Measurements from ENCODE around the gene FAM50A.

Gene FAM50A

DNA sequence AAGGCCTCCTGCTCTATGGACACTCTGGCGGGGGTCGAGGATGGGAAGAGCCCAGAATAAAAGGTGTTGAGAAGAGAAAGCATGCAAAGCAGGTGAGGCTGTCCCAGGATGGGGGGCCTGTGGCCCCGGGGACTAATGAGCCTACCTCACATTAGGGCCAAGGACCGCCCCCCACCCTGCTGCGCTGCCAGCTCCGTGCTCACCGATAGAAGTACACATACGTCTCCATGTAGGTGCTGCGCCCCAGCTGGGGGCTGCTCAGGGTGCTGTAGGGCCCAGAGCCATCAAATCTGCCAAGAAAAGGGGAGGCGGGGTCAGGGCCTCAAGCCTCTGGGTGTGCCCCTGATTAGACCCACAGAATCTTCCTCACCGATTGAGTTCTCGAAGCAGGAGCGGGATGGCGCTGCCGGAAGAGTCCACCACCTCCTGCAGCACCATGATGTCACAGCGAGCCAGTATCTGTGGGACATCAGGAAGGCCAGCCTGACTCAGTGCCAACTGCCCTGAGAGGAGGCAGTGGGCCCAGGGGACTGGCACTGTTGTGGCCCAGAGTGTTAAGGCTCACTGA lies 39.2 kb upstream of the FAM50A start:
- Histone ChIP-seq H3K4me3 (ENCODE audit: low read depth, low read length) (no peak overlapping the region), H3K9me3 (ENCODE audit: control insufficient read depth, insufficient read depth, low read depth, low read length) (no peaks in the 10 kb centered on the region), H3K4me1 (ENCODE audit: control insufficient read depth, insufficient read depth, low read length) (no peaks in the 10 kb centered on the region; the same call in 1 of the 2 replicates), H3K27ac (ENCODE audit: extremely low read depth, low read depth, low read length) (no peak overlapping the region), H3K36me3 (ENCODE audit: control insufficient read depth in 2 of 2, insufficient read depth in 1 of 2, low read length in 2 of 2) (peaks cover 0 to 39% of the 10 kb centered on the region in 2 experiments; a peak in 1 of 3 replicates)
- POLR2A ChIA-PET = interaction anchor here (0.9 kb wide), 1 partner anchor 10 kb away, joined by 6 read pairs; no protein-coding TSS in a partner anchor
- TF ChIP-seq HOXA7 (CRISPR knock-in tag; IDR thresholded peaks at IDR 0.05; ENCODE audit: borderline replicate concordance) = no peak
- TF ChIP-seq ZBTB26 (tag by site-specific recombination; optimal IDR thresholded peaks at IDR 0.05) = no peak
- TF ChIP-seq ZSCAN4 (tag by site-specific recombination; IDR thresholded peaks at IDR 0.05) = no peak
- no peak for TF ChIP-seq ZFP69B (tag by site-specific recombination; IDR thresholded peaks at IDR 0.05)
- CTCF ChIA-PET = interaction anchor here (0.8 kb wide), 1 partner anchor 615 kb away, joined by 4 read pairs; no protein-coding TSS in a partner anchor

GRCh38 chrX:154408659-154409221 lies 35.2 kb upstream of the FAM50A start:
- POLR2A ChIA-PET = interaction anchor here (1.0 to 4.0 kb wide), 7 partner anchors 8 to 81 kb away, joined by 3 to 57 read pairs (median 5); partner anchors contain the start of genes RPL10 and SLC10A3
- CTCF ChIA-PET = interaction anchor here (0.6 to 1.4 kb wide), 3 partner anchors 9 to 464 kb away, joined by 3 to 5 read pairs (median 4); no protein-coding TSS in a partner anchor
- no peak for TF ChIP-seq ZNF121 (tag by site-specific recombination; IDR thresholded peaks at IDR 0.05)
- TF ChIP-seq ZNF530 (tag by site-specific recombination; IDR thresholded peaks at IDR 0.05; ENCODE audit: low read depth) = no peak
- TF ChIP-seq, protein P1, sequence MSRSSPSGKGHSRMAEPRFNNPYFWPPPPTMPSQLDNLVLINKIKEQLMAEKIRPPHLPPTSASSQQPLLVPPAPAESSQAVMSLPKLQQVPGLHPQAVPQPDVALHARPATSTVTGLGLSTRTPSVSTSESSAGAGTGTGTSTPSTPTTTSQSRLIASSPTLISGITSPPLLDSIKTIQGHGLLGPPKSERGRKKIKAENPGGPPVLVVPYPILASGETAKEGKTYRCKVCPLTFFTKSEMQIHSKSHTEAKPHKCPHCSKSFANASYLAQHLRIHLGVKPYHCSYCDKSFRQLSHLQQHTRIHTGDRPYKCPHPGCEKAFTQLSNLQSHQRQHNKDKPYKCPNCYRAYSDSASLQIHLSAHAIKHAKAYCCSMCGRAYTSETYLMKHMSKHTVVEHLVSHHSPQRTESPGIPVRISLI (tag by site-specific recombination; IDR thresholded peaks at IDR 0.05) = no peak
- no peak for TF ChIP-seq ZNF518A (tag by site-specific recombination; conservative IDR thresholded peaks at IDR 0.05; ENCODE audit: low read depth)
- TF ChIP-seq, protein P2, sequence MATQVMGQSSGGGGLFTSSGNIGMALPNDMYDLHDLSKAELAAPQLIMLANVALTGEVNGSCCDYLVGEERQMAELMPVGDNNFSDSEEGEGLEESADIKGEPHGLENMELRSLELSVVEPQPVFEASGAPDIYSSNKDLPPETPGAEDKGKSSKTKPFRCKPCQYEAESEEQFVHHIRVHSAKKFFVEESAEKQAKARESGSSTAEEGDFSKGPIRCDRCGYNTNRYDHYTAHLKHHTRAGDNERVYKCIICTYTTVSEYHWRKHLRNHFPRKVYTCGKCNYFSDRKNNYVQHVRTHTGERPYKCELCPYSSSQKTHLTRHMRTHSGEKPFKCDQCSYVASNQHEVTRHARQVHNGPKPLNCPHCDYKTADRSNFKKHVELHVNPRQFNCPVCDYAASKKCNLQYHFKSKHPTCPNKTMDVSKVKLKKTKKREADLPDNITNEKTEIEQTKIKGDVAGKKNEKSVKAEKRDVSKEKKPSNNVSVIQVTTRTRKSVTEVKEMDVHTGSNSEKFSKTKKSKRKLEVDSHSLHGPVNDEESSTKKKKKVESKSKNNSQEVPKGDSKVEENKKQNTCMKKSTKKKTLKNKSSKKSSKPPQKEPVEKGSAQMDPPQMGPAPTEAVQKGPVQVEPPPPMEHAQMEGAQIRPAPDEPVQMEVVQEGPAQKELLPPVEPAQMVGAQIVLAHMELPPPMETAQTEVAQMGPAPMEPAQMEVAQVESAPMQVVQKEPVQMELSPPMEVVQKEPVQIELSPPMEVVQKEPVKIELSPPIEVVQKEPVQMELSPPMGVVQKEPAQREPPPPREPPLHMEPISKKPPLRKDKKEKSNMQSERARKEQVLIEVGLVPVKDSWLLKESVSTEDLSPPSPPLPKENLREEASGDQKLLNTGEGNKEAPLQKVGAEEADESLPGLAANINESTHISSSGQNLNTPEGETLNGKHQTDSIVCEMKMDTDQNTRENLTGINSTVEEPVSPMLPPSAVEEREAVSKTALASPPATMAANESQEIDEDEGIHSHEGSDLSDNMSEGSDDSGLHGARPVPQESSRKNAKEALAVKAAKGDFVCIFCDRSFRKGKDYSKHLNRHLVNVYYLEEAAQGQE (tag by site-specific recombination; IDR thresholded peaks at IDR 0.05) = no peak
- TF ChIP-seq ZNF558 (tag by site-specific recombination; IDR thresholded peaks at IDR 0.05) = no peak
- TF ChIP-seq ZNF302 (tag by site-specific recombination; IDR thresholded peaks at IDR 0.05; ENCODE audit: low read depth) = no peak
- no peak for TF ChIP-seq ZSCAN18 (tag by site-specific recombination; IDR thresholded peaks at IDR 0.05)
- no peak for TF ChIP-seq MYNN (tag by site-specific recombination; IDR thresholded peaks at IDR 0.05; ENCODE audit: borderline replicate concordance)
- no peak for TF ChIP-seq ELK4 (IDR thresholded peaks at IDR 0.05; ENCODE audit: borderline replicate concordance, low read depth, low read length)
- TF ChIP-seq ZNF266 (tag by site-specific recombination; IDR thresholded peaks at IDR 0.05; ENCODE audit: low read depth) = no peak

More at GRCh38 chrX:154408659-154409221, 35.2 kb upstream of the FAM50A start:
- peak overlapping the region; percentile 22 for H3K4me3 ChIP-seq (ENCODE audit: low read depth, low read length)
- H3K9me3 ChIP-seq (ENCODE audit: control insufficient read depth, insufficient read depth, low read depth, low read length) = no peaks in the 10 kb centered on the region
- H3K4me1 ChIP-seq (ENCODE audit: control insufficient read depth, insufficient read depth, low read length) = no peaks in the 10 kb centered on the region; the same call in 1 of the 2 replicates
- no peak overlapping the region for H3K27ac ChIP-seq (ENCODE audit: extremely low read depth, low read depth, low read length)
- H3K36me3 ChIP-seq (ENCODE audit: control insufficient read depth in 2 of 2, insufficient read depth in 1 of 2, low read length in 2 of 2) = peaks cover 0 to 9% of the 10 kb centered on the region in 2 experiments; a peak in 2 of 3 replicates
